ENCODE measurements around the gene POLDIP2. TPM values are rescaled to one million over a fixed set of nuclear protein-coding genes. Genes with fewer than 3 reads are reported as not detected.

POLDIP2 gene
- total RNA-seq, 1 donor from 2014 or later = 78.2 TPM

DNA sequence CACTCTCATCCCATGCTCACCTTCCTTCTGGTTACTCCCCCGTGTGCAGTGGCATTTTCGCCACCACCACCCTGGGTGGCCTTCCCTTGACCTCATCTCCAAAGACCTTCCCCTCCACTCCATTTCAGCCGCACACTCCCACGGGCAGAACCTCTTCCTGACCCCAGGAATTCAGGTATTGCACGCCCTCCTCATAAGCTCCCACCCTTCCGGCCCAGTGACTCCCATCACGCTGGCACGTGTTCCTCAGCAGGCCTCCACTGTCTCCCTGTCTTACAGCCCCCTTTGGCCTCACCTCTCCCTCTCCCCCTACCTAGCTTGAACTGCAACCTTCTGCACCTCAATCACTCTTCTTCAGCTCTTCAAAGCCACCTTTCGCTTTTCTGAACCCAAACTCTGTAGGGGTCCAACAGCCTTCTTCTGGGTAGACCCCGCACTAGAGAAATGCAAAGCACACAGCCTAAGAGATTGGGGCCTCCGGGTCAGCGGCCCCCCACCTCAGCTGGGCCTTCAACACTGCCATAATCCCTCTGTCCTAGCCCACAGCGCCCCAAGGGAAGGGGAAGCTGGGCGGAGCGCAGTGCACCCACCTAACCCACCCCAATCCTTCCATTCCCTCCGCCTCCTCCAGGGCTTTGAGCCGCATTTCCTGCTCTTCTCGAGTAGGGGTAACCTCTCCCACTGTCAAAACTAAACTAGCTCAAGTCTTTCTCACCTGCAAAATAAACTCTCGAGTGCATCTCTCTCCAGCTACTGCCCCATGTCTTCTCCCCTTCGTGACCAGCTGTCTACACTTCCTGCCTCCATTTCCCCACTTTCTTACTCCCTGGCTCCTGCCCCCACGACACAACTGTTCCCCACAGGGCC lies 40.0 kb downstream of the POLDIP2 start:
- TF ChIP-seq, protein P1, sequence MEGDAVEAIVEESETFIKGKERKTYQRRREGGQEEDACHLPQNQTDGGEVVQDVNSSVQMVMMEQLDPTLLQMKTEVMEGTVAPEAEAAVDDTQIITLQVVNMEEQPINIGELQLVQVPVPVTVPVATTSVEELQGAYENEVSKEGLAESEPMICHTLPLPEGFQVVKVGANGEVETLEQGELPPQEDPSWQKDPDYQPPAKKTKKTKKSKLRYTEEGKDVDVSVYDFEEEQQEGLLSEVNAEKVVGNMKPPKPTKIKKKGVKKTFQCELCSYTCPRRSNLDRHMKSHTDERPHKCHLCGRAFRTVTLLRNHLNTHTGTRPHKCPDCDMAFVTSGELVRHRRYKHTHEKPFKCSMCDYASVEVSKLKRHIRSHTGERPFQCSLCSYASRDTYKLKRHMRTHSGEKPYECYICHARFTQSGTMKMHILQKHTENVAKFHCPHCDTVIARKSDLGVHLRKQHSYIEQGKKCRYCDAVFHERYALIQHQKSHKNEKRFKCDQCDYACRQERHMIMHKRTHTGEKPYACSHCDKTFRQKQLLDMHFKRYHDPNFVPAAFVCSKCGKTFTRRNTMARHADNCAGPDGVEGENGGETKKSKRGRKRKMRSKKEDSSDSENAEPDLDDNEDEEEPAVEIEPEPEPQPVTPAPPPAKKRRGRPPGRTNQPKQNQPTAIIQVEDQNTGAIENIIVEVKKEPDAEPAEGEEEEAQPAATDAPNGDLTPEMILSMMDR (conservative IDR thresholded peaks at IDR 0.05) = no peak
- Mint-ChIP-seq H3K27me3 (ENCODE audit: low read depth) (no peaks in the 10 kb centered on the region), H3K4me3 (peak overlapping the region; percentile 94), H3K36me3 (ENCODE audit: low read depth) (peaks cover 4% of the 10 kb centered on the region), H3K27ac (ENCODE audit: unreplicated experiment) (peak overlapping the region; percentile 97), H3K9me3 (no peaks in the 10 kb centered on the region), H3K4me1 (peaks cover 48% of the 10 kb centered on the region)
- no peak for DNase-seq (ENCODE audit: low read depth, low spot score)

DNA sequence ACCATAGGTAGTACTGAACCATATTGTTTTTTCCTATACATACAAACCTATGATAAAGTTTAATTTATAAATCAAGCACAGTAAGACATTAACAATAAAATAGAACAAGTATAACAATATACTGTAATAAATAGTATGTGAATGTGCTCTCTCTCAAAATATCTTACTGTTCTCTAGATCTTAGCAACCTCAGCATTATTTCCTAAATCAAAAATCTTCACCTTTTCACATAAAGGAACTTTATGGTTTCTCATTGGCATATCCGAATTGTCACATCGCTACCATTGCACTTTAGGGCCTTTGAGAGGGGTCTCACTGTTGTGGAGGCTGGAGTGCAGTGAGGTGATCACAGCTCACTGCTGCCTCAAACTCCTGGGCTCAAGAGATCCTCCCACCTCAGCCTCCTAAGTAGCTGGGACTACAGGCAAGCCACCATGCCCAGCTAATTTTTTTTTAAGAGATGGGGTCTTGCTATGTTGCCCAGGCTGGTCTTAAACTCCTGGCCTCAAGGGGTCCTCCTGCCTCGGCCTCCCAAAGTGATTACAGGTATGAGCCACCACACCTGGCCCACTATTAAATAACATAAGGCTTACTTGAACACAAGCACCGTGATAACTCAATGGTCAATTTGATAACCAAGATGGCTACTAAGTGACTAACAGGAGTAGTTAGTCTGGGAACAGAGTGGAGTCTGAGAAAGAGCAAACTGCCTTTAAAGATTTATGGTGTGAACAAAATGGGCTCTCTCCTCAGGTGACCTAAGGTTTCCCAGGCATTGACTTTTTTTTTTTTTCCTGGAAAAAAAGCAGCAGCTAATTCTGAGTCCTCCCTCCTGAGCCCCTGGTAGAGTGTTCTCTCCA lies 41.3 kb downstream of the POLDIP2 start:
- peak overlapping the region; percentile 49 for H3K4me3 Mint-ChIP-seq
- peaks cover 36% of the 10 kb centered on the region for H3K4me1 Mint-ChIP-seq
- no peaks in the 10 kb centered on the region for H3K27me3 Mint-ChIP-seq (ENCODE audit: low read depth)
- peaks cover 2% of the 10 kb centered on the region for H3K36me3 Mint-ChIP-seq (ENCODE audit: low read depth)
- no peaks in the 10 kb centered on the region for H3K9me3 Mint-ChIP-seq
- TF ChIP-seq, protein P1 (conservative IDR thresholded peaks at IDR 0.05) = no peak
- DNase-seq (ENCODE audit: low read depth, low spot score) = no peak
- H3K27ac Mint-ChIP-seq (ENCODE audit: unreplicated experiment) = no peak overlapping the region

DNA sequence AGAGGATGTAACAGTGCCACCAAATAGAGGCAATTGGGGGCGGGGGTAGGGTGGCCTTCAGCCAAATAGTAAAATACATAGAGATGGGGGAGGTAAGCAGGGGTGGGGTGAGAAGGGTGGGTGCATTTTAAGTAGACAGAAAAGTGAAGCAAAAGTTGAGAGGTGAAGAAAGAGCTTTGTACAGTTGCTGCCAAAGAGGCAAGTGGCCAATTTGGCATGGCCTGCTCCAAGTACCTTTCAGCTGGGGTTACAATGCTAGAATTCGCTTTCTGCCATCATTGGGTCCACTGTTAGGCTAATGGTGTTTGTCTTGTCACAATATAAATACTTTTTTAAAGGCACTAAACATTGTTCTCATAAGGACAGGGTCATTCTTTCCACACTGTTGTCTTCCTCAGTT lies 43.5 kb downstream of the POLDIP2 start:
- no peak for DNase-seq (ENCODE audit: low read depth, low spot score)
- Mint-ChIP-seq H3K36me3 (ENCODE audit: low read depth) (no peaks in the 10 kb centered on the region), H3K27ac (ENCODE audit: unreplicated experiment) (no peak overlapping the region), H3K4me1 (peaks cover 21% of the 10 kb centered on the region), H3K4me3 (no peak overlapping the region), H3K9me3 (no peaks in the 10 kb centered on the region), H3K27me3 (ENCODE audit: low read depth) (no peaks in the 10 kb centered on the region)
- TF ChIP-seq, protein P1 (conservative IDR thresholded peaks at IDR 0.05) = no peak

GRCh38 chr17:28306954-28307401 lies 50.3 kb downstream of the POLDIP2 start:
- TF ChIP-seq, protein P1 (conservative IDR thresholded peaks at IDR 0.05) = no peak
- Mint-ChIP-seq H3K4me3 (no peak overlapping the region), H3K4me1 (no peaks in the 10 kb centered on the region), H3K9me3 (no peaks in the 10 kb centered on the region), H3K27ac (ENCODE audit: unreplicated experiment) (no peak overlapping the region), H3K27me3 (ENCODE audit: low read depth) (no peaks in the 10 kb centered on the region), H3K36me3 (ENCODE audit: low read depth) (no peaks in the 10 kb centered on the region)
- DNase-seq (ENCODE audit: low read depth, low spot score) = no peak

DNA sequence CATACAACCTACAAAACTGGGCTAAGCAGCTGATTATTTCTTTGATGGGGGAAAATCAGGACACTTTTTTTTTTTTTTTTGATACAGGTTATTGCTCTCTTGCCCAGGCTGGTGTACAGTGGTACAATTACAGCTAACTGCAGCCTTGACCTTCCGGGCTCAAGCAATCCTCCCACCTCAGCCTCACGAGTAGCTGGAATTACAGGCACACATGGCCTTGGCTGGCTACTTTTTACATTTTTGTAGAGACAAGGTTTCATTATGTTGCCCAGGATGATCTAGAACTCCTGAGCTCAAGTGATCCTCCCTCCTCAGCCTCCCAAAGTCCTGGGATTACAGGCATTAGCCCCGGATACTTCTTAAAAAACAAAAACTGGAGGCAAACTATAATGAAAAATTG lies 58.9 kb downstream of the POLDIP2 start:
- no peak for DNase-seq (ENCODE audit: low read depth, low spot score)
- H3K4me1 Mint-ChIP-seq = peaks cover 9% of the 10 kb centered on the region
- H3K4me3 Mint-ChIP-seq = no peak overlapping the region
- no peak overlapping the region for H3K27ac Mint-ChIP-seq (ENCODE audit: unreplicated experiment)
- TF ChIP-seq, protein P1 (conservative IDR thresholded peaks at IDR 0.05) = no peak
- H3K36me3 Mint-ChIP-seq (ENCODE audit: low read depth) = no peaks in the 10 kb centered on the region
- peaks cover 4% of the 10 kb centered on the region for H3K27me3 Mint-ChIP-seq (ENCODE audit: low read depth)
- no peaks in the 10 kb centered on the region for H3K9me3 Mint-ChIP-seq

Small RNAs within 50 kb of the gene (microRNA-seq; reads per million reads assigned to microRNA genes)
- 2.4 reads per million for gene MIR4723

Other genes starting within 250 kb of the POLDIP2 start
- gene TMEM97, start 38.3 kb downstream of the POLDIP2 start, total RNA-seq = 276 and 298 TPM in 2 replicates
- gene IFT20, start 22.1 kb downstream of the POLDIP2 start, total RNA-seq = 14.0 and 15.9 TPM in 2 replicates
- 38.2 and 38.8 TPM in 2 replicates for gene TNFAIP1, start 21.8 kb downstream of the POLDIP2 start, total RNA-seq
- not detected in 2 replicates for gene SEBOX, start 7.7 kb upstream of the POLDIP2 start, total RNA-seq
- gene VTN, start 12.8 kb upstream of the POLDIP2 start, total RNA-seq = 0.40 and 0.68 TPM in 2 replicates
- 47.5 and 52.5 TPM in 2 replicates for gene SARM1, start 14.2 kb upstream of the POLDIP2 start, total RNA-seq
- 16.8 and 17.5 TPM in 2 replicates for gene SLC46A1, start 48.7 kb upstream of the POLDIP2 start, total RNA-seq
- gene SLC13A2, start 116.1 kb upstream of the POLDIP2 start, total RNA-seq = not detected in 2 replicates
- gene FOXN1, start 148.8 kb upstream of the POLDIP2 start, total RNA-seq = not detected in 2 replicates
- 59.1 and 63.5 TPM in 2 replicates for gene UNC119, start 195.1 kb upstream of the POLDIP2 start, total RNA-seq
- gene PIGS, start 214.0 kb upstream of the POLDIP2 start, total RNA-seq = 63.5 and 71.1 TPM in 2 replicates
- gene ALDOC, start 219.4 kb upstream of the POLDIP2 start, total RNA-seq = 16.1 and 22.2 TPM in 2 replicates
- 147 and 151 TPM in 2 replicates for gene SPAG5, start 241.5 kb upstream of the POLDIP2 start, total RNA-seq